ENCODE results near the gene PPP2R3A.
A peak's percentile ranks its signal among the peaks of the same experiment; 100 is the strongest.

Gene PPP2R3A

GRCh38 chr3:135967867-135968266, 2.3 kb downstream of the PPP2R3A start:
- WGBS, result 95% methylated on average over 4 of the region's 4 CpGs

GRCh38 chr3:135970506-135971116, 5.1 kb downstream of the PPP2R3A start:
- H3K9me3 ChIP-seq (ENCODE audit: control insufficient read depth, low read length), result no peaks in the 10 kb centered on the region
- no peaks in the 10 kb centered on the region for H3K27me3 ChIP-seq (ENCODE audit: control insufficient read depth in 1 of 2, insufficient read depth in 1 of 2, low read length in 2 of 2)
- H3K4me2 ChIP-seq (ENCODE audit: low read length, poor library complexity, severe bottlenecking), result no peak overlapping the region
- no peak overlapping the region for H2BK12ac ChIP-seq (ENCODE audit: low read length in 2 of 2)
- no peak overlapping the region for H2BK5ac ChIP-seq (ENCODE audit: low read depth, low read length, poor library complexity, severe bottlenecking)
- no peak overlapping the region for H2BK120ac ChIP-seq (ENCODE audit: low read depth, low read length)
- H2AFZ ChIP-seq (ENCODE audit: low read depth, low read length), result no peak overlapping the region
- no peak overlapping the region for H3K9ac ChIP-seq (ENCODE audit: low read length)
- no peak overlapping the region for H3K14ac ChIP-seq (ENCODE audit: low read length in 2 of 2)
- no peak overlapping the region for H2AK5ac ChIP-seq (ENCODE audit: low read length, severe bottlenecking)
- no peak overlapping the region for H3K23ac ChIP-seq (ENCODE audit: low read length in 2 of 2)
- H3K27ac ChIP-seq (ENCODE audit: low read length, poor library complexity, severe bottlenecking), result no peak overlapping the region
- no peaks in the 10 kb centered on the region for H3K36me3 ChIP-seq (ENCODE audit: control insufficient read depth in 1 of 2, insufficient read depth in 2 of 2, low read depth in 1 of 2, low read length in 2 of 2)
- no peak overlapping the region for H2BK15ac ChIP-seq (ENCODE audit: low read depth, poor library complexity, severe bottlenecking)
- H3K4me1 ChIP-seq (ENCODE audit: control insufficient read depth, insufficient read depth, low read depth, low read length), result peaks cover 3% of the 10 kb centered on the region
- no peak overlapping the region for H4K91ac ChIP-seq (ENCODE audit: low read length)
- DNase-seq, result no peak
- no peak overlapping the region for H3K18ac ChIP-seq (ENCODE audit: low read depth in 1 of 2, low read length in 2 of 2)
- 84% methylated on average over 1 of the region's 1 CpG for WGBS
- no peak overlapping the region for H3K4ac ChIP-seq (ENCODE audit: low read depth in 1 of 2, low read length in 2 of 2)
- H3K4me3 ChIP-seq (ENCODE audit: insufficient read depth in 1 of 2, low read depth in 1 of 2, low read length in 2 of 2), result no peak overlapping the region
- peaks cover 14% of the 10 kb centered on the region for H3K79me1 ChIP-seq (replicated peaks; ENCODE audit: low read length, poor library complexity, severe bottlenecking)
- H4K8ac ChIP-seq (ENCODE audit: low read length), result no peak overlapping the region

More at GRCh38 chr3:135967867-135968266, 2.3 kb downstream of the PPP2R3A start:
- no peak overlapping the region for H3K27ac ChIP-seq (ENCODE audit: low read length, poor library complexity, severe bottlenecking)
- no peak overlapping the region for H2BK120ac ChIP-seq (ENCODE audit: low read depth, low read length)
- H3K9me3 ChIP-seq (ENCODE audit: control insufficient read depth, low read length), result no peaks in the 10 kb centered on the region
- H2BK15ac ChIP-seq (ENCODE audit: low read depth, poor library complexity, severe bottlenecking), result no peak overlapping the region
- H2BK5ac ChIP-seq (ENCODE audit: low read depth, low read length, poor library complexity, severe bottlenecking), result no peak overlapping the region
- H3K4me1 ChIP-seq (ENCODE audit: control insufficient read depth, insufficient read depth, low read depth, low read length), result peaks cover 3% of the 10 kb centered on the region
- DNase-seq, result no peak
- peaks cover 11% of the 10 kb centered on the region for H3K79me1 ChIP-seq (replicated peaks; ENCODE audit: low read length, poor library complexity, severe bottlenecking)
- H4K8ac ChIP-seq (ENCODE audit: low read length), result no peak overlapping the region
- no peak overlapping the region for H3K9ac ChIP-seq (ENCODE audit: low read length)
- no peaks in the 10 kb centered on the region for H3K36me3 ChIP-seq (ENCODE audit: control insufficient read depth in 1 of 2, insufficient read depth in 2 of 2, low read depth in 1 of 2, low read length in 2 of 2)
- H2BK12ac ChIP-seq (ENCODE audit: low read length in 2 of 2), result no peak overlapping the region
- H3K4me2 ChIP-seq (ENCODE audit: low read length, poor library complexity, severe bottlenecking), result peak overlapping the region; percentile 47
- H3K4me3 ChIP-seq (ENCODE audit: insufficient read depth in 1 of 2, low read depth in 1 of 2, low read length in 2 of 2), result peak overlapping the region in 1 of 2 experiments; percentile 86
- H3K14ac ChIP-seq (ENCODE audit: low read length in 2 of 2), result no peak overlapping the region
- no peak overlapping the region for H4K91ac ChIP-seq (ENCODE audit: low read length)
- no peak overlapping the region for H2AK5ac ChIP-seq (ENCODE audit: low read length, severe bottlenecking)
- no peak overlapping the region for H3K4ac ChIP-seq (ENCODE audit: low read depth in 1 of 2, low read length in 2 of 2)
- no peak overlapping the region for H2AFZ ChIP-seq (ENCODE audit: low read depth, low read length)
- no peaks in the 10 kb centered on the region for H3K27me3 ChIP-seq (ENCODE audit: control insufficient read depth in 1 of 2, insufficient read depth in 1 of 2, low read length in 2 of 2)
- H3K23ac ChIP-seq (ENCODE audit: low read length in 2 of 2), result no peak overlapping the region
- H3K18ac ChIP-seq (ENCODE audit: low read depth in 1 of 2, low read length in 2 of 2), result no peak overlapping the region

- no peak overlapping the region for H2AFZ ChIP-seq (ENCODE audit: low read depth, low read length)
- H3K36me3 ChIP-seq (ENCODE audit: control insufficient read depth in 1 of 2, insufficient read depth in 2 of 2, low read depth in 1 of 2, low read length in 2 of 2), result no peaks in the 10 kb centered on the region
- no peak overlapping the region for H2AK5ac ChIP-seq (ENCODE audit: low read length, severe bottlenecking)
- H3K27me3 ChIP-seq (ENCODE audit: control insufficient read depth in 1 of 2, insufficient read depth in 1 of 2, low read length in 2 of 2), result no peaks in the 10 kb centered on the region
- DNase-seq, result no peak
- no peaks in the 10 kb centered on the region for H3K4me1 ChIP-seq (ENCODE audit: control insufficient read depth, insufficient read depth, low read depth, low read length)
- H3K9me3 ChIP-seq (ENCODE audit: control insufficient read depth, low read length), result no peaks in the 10 kb centered on the region
- 89% methylated on average over 3 of the region's 3 CpGs for WGBS
- peak overlapping the region in 1 of 2 experiments; percentile 8 for H3K18ac ChIP-seq (ENCODE audit: low read depth in 1 of 2, low read length in 2 of 2)
- H2BK15ac ChIP-seq (ENCODE audit: low read depth, poor library complexity, severe bottlenecking), result no peak overlapping the region
- no peak overlapping the region for H2BK120ac ChIP-seq (ENCODE audit: low read depth, low read length)
- H3K4me2 ChIP-seq (ENCODE audit: low read length, poor library complexity, severe bottlenecking), result no peak overlapping the region
- no peak overlapping the region for H3K9ac ChIP-seq (ENCODE audit: low read length)
- no peak overlapping the region for H3K14ac ChIP-seq (ENCODE audit: low read length in 2 of 2)
- H2BK5ac ChIP-seq (ENCODE audit: low read depth, low read length, poor library complexity, severe bottlenecking), result no peak overlapping the region
- no peak overlapping the region for H3K4ac ChIP-seq (ENCODE audit: low read depth in 1 of 2, low read length in 2 of 2)
- no peak overlapping the region for H4K8ac ChIP-seq (ENCODE audit: low read length)
- no peak overlapping the region for H3K27ac ChIP-seq (ENCODE audit: low read length, poor library complexity, severe bottlenecking)
- H2BK12ac ChIP-seq (ENCODE audit: low read length in 2 of 2), result no peak overlapping the region
- no peak overlapping the region for H3K4me3 ChIP-seq (ENCODE audit: insufficient read depth in 1 of 2, low read depth in 1 of 2, low read length in 2 of 2)
- no peak overlapping the region for H3K23ac ChIP-seq (ENCODE audit: low read length in 2 of 2)
- H3K79me1 ChIP-seq (replicated peaks; ENCODE audit: low read length, poor library complexity, severe bottlenecking), result peaks cover 11% of the 10 kb centered on the region
- H4K91ac ChIP-seq (ENCODE audit: low read length), result no peak overlapping the region
These were observed 8.3 kb downstream of the PPP2R3A start for GRCh38 chr3:135973841-135974240.

- Histone ChIP-seq H3K36me3 (ENCODE audit: control insufficient read depth in 1 of 2, insufficient read depth in 2 of 2, low read depth in 1 of 2, low read length in 2 of 2) (no peaks in the 10 kb centered on the region), H2BK5ac (ENCODE audit: low read depth, low read length, poor library complexity, severe bottlenecking) (no peak overlapping the region), H2BK15ac (ENCODE audit: low read depth, poor library complexity, severe bottlenecking) (no peak overlapping the region), H2AFZ (ENCODE audit: low read depth, low read length) (no peak overlapping the region), H3K4ac (ENCODE audit: low read depth in 1 of 2, low read length in 2 of 2) (no peak overlapping the region), H3K23ac (ENCODE audit: low read length in 2 of 2) (no peak overlapping the region), H4K91ac (ENCODE audit: low read length) (no peak overlapping the region), H3K27ac (ENCODE audit: low read length, poor library complexity, severe bottlenecking) (no peak overlapping the region), H3K9me3 (ENCODE audit: control insufficient read depth, low read length) (no peaks in the 10 kb centered on the region), H3K27me3 (ENCODE audit: control insufficient read depth in 1 of 2, insufficient read depth in 1 of 2, low read length in 2 of 2) (no peaks in the 10 kb centered on the region), H2BK120ac (ENCODE audit: low read depth, low read length) (no peak overlapping the region), H3K79me1 (replicated peaks; ENCODE audit: low read length, poor library complexity, severe bottlenecking) (peaks cover 11% of the 10 kb centered on the region), H2BK12ac (ENCODE audit: low read length in 2 of 2) (no peak overlapping the region), H3K14ac (ENCODE audit: low read length in 2 of 2) (no peak overlapping the region), H3K4me3 (ENCODE audit: insufficient read depth in 1 of 2, low read depth in 1 of 2, low read length in 2 of 2) (no peak overlapping the region), H2AK5ac (ENCODE audit: low read length, severe bottlenecking) (no peak overlapping the region), H3K4me2 (ENCODE audit: low read length, poor library complexity, severe bottlenecking) (no peak overlapping the region), H3K18ac (ENCODE audit: low read depth in 1 of 2, low read length in 2 of 2) (no peak overlapping the region), H4K8ac (ENCODE audit: low read length) (no peak overlapping the region), H3K9ac (ENCODE audit: low read length) (no peak overlapping the region), H3K4me1 (ENCODE audit: control insufficient read depth, insufficient read depth, low read depth, low read length) (no peaks in the 10 kb centered on the region)
- no peak for DNase-seq
These were observed 9.5 kb downstream of the PPP2R3A start for GRCh38 chr3:135975053-135975452.

Measured in mesenchymal stem cell (in vitro differentiated cells and primary cell).